Astrocyte (in vitro differentiated cells and primary cell): ENCODE results near the gene DCAF7. TPM values are rescaled to one million over a fixed set of nuclear protein-coding genes. Genes with fewer than 3 reads are reported as not detected.

Source experiments
- DNase-seq: peaks from one replicate; pipeline ENCODE4 v3.0.0-alpha.2; 2010; ENCODE audit warnings: low read depth
- FAIRE-seq: peaks from 2 replicates; lab custom pipeline; 2011; peaks lifted over from hg19 to GRCh38; lab: Jason Lieb, UNC
- H2AFZ ChIP-seq: 2 replicates; pipeline ENCODE4 v1.6.0; 2012; ENCODE audit warnings: low read depth, low read length, inconsistent platforms
- H3K27ac ChIP-seq: 2 replicates; pipeline ENCODE4 v1.5.1; 2011; ENCODE audit warnings: low read depth, low read length, inconsistent platforms
- H3K27me3 ChIP-seq: 2 replicates; pipeline ENCODE4 v1.6.0; 2011; ENCODE audit warnings: low read length, inconsistent platforms; ENCODE audit not compliant: insufficient read depth
- H3K36me3 ChIP-seq: 2 replicates; pipeline ENCODE4 v1.5.1; 2011; ENCODE audit warnings: low read length, inconsistent platforms; ENCODE audit not compliant: insufficient read depth
- H3K4me1 ChIP-seq: 2 replicates; pipeline ENCODE4 v1.5.1; 2011; ENCODE audit warnings: low read length, inconsistent platforms; ENCODE audit not compliant: insufficient read depth
- H3K4me2 ChIP-seq: 2 replicates; pipeline ENCODE4 v1.6.0; 2012; ENCODE audit warnings: low read length, inconsistent platforms
- H3K4me3 ChIP-seq: 2 replicates; pipeline ENCODE4 v1.5.1; 2011; ENCODE audit warnings: low read depth, mild to moderate bottlenecking, low read length, inconsistent platforms; ENCODE audit not compliant: insufficient read depth
- H3K79me2 ChIP-seq: 2 replicates; pipeline ENCODE4 v1.6.0; 2012; ENCODE audit warnings: mild to moderate bottlenecking, low read length, inconsistent platforms; ENCODE audit not compliant: insufficient read depth
- H3K9ac ChIP-seq: 2 replicates; pipeline ENCODE4 v1.6.0; 2012; ENCODE audit warnings: mild to moderate bottlenecking, low read length, inconsistent platforms
- H3K9me3 ChIP-seq: 2 replicates; pipeline ENCODE4 v1.5.1; 2012; ENCODE audit warnings: low read depth, mild to moderate bottlenecking, low read length, inconsistent platforms; ENCODE audit not compliant: insufficient read depth
- H4K20me1 ChIP-seq: 2 replicates; pipeline ENCODE4 v1.6.0; 2012; ENCODE audit warnings: low read length, inconsistent platforms; ENCODE audit not compliant: insufficient read depth
- H3K27ac Mint-ChIP-seq: one replicate; pipeline ENCODE4 v1.8.0; 2021; ENCODE audit warnings: mild to moderate bottlenecking, mixed read lengths; ENCODE audit not compliant: unreplicated experiment
- H3K27me3 Mint-ChIP-seq: one replicate; pipeline ENCODE4 v1.8.0; 2021; ENCODE audit warnings: low read depth, mixed read lengths; ENCODE audit not compliant: unreplicated experiment
- H3K36me3 Mint-ChIP-seq: one replicate; pipeline ENCODE4 v1.8.0; 2021; ENCODE audit warnings: low read depth, mixed read lengths; ENCODE audit not compliant: unreplicated experiment
- H3K4me1 Mint-ChIP-seq: one replicate; pipeline ENCODE4 v1.8.0; 2021; ENCODE audit warnings: low read depth, mixed read lengths; ENCODE audit not compliant: unreplicated experiment
- H3K4me3 Mint-ChIP-seq: one replicate; pipeline ENCODE4 v1.8.0; 2021; ENCODE audit warnings: mild to moderate bottlenecking, moderate library complexity, mixed read lengths; ENCODE audit not compliant: unreplicated experiment
- H3K9me3 Mint-ChIP-seq: one replicate; pipeline ENCODE4 v1.8.0; 2021; ENCODE audit warnings: mild to moderate bottlenecking, mixed read lengths; ENCODE audit not compliant: unreplicated experiment
- EZH2 ChIP-seq: IDR thresholded peaks from 2 replicates; pipeline ENCODE4 v1.6.1; 2012; ENCODE audit warnings: mild to moderate bottlenecking, low read length, inconsistent platforms; ENCODE audit not compliant: insufficient read depth
- total RNA-seq: library from RNA; stranded (reverse); gene quantifications from 2 replicates; pipeline ENCODE4 v1.2.1, GENCODE V29; 2021
- TF ChIP-seq, protein P1 (sequence below): IDR thresholded peaks from 2 replicates; pipeline ENCODE4 v1.5.1; 2011; ENCODE audit warnings: low read depth, mild to moderate bottlenecking, inconsistent platforms, low read length, moderate library complexity; ENCODE audit not compliant: insufficient read depth

The DCAF7 gene
- total RNA-seq, 1 donor from 2014 or later, result 84.2 TPM

DNA sequence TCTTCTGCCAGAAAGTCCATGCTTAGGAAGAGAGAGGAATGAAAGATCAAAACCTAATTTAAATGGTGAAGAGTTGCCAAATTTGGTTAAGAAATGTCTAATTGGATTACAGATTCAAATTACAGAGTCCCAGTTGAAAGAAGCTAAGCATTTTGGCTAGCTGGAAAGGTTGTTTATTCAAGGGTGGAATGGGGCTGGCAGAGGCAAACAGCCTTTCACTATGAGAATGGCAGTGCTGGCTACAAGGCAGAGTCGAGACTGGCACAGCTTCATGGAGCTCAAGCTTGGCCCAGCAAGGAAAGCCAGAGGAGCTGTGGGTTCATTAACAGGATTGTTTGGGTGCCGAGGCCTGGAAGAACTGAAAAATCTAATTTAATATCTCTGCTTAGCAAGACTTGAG is 85.5 kb downstream of the DCAF7 start:
- TF ChIP-seq, protein P1, sequence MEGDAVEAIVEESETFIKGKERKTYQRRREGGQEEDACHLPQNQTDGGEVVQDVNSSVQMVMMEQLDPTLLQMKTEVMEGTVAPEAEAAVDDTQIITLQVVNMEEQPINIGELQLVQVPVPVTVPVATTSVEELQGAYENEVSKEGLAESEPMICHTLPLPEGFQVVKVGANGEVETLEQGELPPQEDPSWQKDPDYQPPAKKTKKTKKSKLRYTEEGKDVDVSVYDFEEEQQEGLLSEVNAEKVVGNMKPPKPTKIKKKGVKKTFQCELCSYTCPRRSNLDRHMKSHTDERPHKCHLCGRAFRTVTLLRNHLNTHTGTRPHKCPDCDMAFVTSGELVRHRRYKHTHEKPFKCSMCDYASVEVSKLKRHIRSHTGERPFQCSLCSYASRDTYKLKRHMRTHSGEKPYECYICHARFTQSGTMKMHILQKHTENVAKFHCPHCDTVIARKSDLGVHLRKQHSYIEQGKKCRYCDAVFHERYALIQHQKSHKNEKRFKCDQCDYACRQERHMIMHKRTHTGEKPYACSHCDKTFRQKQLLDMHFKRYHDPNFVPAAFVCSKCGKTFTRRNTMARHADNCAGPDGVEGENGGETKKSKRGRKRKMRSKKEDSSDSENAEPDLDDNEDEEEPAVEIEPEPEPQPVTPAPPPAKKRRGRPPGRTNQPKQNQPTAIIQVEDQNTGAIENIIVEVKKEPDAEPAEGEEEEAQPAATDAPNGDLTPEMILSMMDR, result no peak
- TF ChIP-seq EZH2, result no peak
- H3K9me3 ChIP-seq, result no peaks in the 10 kb centered on the region
- no peak overlapping the region for H2AFZ ChIP-seq
- H3K4me1 ChIP-seq, result peaks cover 4% of the 10 kb centered on the region
- DNase-seq (no peak), FAIRE-seq (no peak)
- peaks cover 17% of the 10 kb centered on the region for H4K20me1 ChIP-seq
- no peak overlapping the region for H3K4me2 ChIP-seq
- peaks cover 4% of the 10 kb centered on the region for H3K36me3 ChIP-seq
- Mint-ChIP-seq H3K4me3 (no peak overlapping the region), H3K27me3 (no peaks in the 10 kb centered on the region), H3K36me3 (peaks cover 8% of the 10 kb centered on the region), H3K4me1 (peaks cover 16% of the 10 kb centered on the region), H3K27ac (no peak overlapping the region), H3K9me3 (no peaks in the 10 kb centered on the region)
- H3K27me3 ChIP-seq, result no peaks in the 10 kb centered on the region
- peaks cover 15% of the 10 kb centered on the region for H3K79me2 ChIP-seq
- no peak overlapping the region for H3K4me3 ChIP-seq
- no peak overlapping the region for H3K27ac ChIP-seq
- no peak overlapping the region for H3K9ac ChIP-seq

DNA sequence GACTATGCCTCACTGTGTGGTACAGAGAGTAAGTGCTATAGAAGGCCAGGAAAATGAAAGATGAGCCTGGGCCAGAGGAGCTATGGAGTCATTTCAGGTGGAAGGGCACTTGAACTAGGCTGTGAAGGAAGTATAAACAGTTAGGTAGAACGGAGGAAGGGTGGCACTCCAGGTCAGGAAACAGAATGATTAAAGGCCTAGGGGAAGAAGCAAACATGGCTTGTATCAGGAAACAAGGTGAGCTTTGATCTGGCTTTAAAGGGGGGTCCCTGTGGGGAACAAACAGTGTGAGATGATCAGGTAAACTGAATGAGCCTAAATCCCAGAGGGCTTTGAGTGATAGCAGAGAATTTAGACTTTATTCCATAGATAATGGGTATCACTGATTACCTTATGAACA is 88.8 kb downstream of the DCAF7 start:
- no peaks in the 10 kb centered on the region for H3K27me3 Mint-ChIP-seq
- H3K4me3 Mint-ChIP-seq, result no peak overlapping the region
- Histone ChIP-seq H3K4me1 (peaks cover 2% of the 10 kb centered on the region), H3K79me2 (no peaks in the 10 kb centered on the region), H3K4me3 (no peak overlapping the region), H2AFZ (no peak overlapping the region), H3K27ac (no peak overlapping the region), H3K9me3 (no peaks in the 10 kb centered on the region), H3K36me3 (peaks cover 4% of the 10 kb centered on the region), H3K4me2 (no peak overlapping the region), H3K27me3 (no peaks in the 10 kb centered on the region), H4K20me1 (no peaks in the 10 kb centered on the region), H3K9ac (no peak overlapping the region)
- H3K36me3 Mint-ChIP-seq, result peaks cover 5% of the 10 kb centered on the region
- H3K27ac Mint-ChIP-seq, result no peak overlapping the region
- TF ChIP-seq, protein P1, result no peak
- TF ChIP-seq EZH2, result no peak
- H3K4me1 Mint-ChIP-seq, result peaks cover 9% of the 10 kb centered on the region
- no peaks in the 10 kb centered on the region for H3K9me3 Mint-ChIP-seq
- no peak for DNase-seq
- FAIRE-seq, result no peak

DNA sequence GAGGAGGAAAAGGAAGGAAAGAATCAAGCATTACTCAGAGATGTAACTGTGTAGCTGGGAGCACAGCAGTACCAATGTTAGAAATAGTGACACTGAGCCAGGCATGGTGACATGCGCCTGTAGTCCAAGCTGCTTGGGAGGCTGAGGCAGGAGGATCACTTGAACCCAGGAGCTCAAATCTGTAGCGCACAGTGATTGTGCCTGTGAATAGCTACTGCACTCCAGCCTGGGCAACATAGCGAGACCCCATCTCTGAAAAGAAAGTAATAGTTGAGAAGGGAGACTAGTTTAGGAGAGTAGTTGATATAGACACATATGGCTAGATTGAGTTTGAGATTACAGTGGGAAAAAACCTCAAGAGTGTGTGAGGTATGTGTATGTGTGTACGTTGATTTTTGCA is 89.8 kb downstream of the DCAF7 start:
- Histone ChIP-seq H3K79me2 (no peaks in the 10 kb centered on the region), H3K4me1 (no peaks in the 10 kb centered on the region), H2AFZ (no peak overlapping the region), H3K4me3 (no peak overlapping the region), H3K9ac (no peak overlapping the region), H3K27ac (no peak overlapping the region), H3K9me3 (no peaks in the 10 kb centered on the region), H3K27me3 (no peaks in the 10 kb centered on the region), H3K4me2 (no peak overlapping the region), H4K20me1 (no peaks in the 10 kb centered on the region), H3K36me3 (peaks cover 4% of the 10 kb centered on the region)
- TF ChIP-seq EZH2, result no peak
- TF ChIP-seq, protein P1, result no peak
- Mint-ChIP-seq H3K36me3 (peaks cover 5% of the 10 kb centered on the region), H3K27me3 (no peaks in the 10 kb centered on the region), H3K4me1 (peaks cover 5% of the 10 kb centered on the region), H3K27ac (no peak overlapping the region), H3K9me3 (no peaks in the 10 kb centered on the region), H3K4me3 (no peak overlapping the region)
- no peak for DNase-seq
- no peak for FAIRE-seq
